ENCODE measurements around the gene DCAF4.

DNA sequence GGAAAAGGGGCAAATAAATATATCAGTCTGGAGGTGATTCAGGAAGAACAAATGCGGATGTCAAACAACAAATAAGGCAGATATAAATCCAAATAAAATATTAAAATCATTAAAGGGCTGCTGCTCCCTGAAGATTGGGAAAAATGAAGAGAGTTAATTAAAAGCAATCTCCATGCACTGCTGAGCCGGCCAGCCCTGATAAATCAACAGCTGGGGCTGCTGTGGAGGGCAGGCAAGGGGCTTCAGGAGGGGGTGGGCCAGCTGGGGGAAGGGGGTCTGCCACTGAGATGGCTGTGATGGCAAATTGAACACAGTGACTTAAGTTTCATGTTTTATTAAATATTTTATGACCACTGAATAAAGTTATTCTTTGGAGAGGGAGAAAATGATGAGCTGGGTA lies 44.7 kb upstream of the DCAF4 start:
- no peak for TF ChIP-seq POLR2A (IDR thresholded peaks at IDR 0.05)
- TF ChIP-seq, protein P1, sequence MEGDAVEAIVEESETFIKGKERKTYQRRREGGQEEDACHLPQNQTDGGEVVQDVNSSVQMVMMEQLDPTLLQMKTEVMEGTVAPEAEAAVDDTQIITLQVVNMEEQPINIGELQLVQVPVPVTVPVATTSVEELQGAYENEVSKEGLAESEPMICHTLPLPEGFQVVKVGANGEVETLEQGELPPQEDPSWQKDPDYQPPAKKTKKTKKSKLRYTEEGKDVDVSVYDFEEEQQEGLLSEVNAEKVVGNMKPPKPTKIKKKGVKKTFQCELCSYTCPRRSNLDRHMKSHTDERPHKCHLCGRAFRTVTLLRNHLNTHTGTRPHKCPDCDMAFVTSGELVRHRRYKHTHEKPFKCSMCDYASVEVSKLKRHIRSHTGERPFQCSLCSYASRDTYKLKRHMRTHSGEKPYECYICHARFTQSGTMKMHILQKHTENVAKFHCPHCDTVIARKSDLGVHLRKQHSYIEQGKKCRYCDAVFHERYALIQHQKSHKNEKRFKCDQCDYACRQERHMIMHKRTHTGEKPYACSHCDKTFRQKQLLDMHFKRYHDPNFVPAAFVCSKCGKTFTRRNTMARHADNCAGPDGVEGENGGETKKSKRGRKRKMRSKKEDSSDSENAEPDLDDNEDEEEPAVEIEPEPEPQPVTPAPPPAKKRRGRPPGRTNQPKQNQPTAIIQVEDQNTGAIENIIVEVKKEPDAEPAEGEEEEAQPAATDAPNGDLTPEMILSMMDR (IDR thresholded peaks at IDR 0.05): no peak
